GM18907 (cell line): Measurements from ENCODE around the gene UBE2K.
A peak's percentile ranks its signal among the peaks of the same experiment; 100 is the strongest.
"Not testable (repeated sequence)": the region's sequence is repeated elsewhere in the genome, so short reads cannot be mapped to it uniquely, and the experiment has no call there.

Experiments used
- ATAC-seq: cut with Tn5 transposase; IDR thresholded peaks from one replicate; pipeline ENCODE4 v1.9.1; 2021; ENCODE audit warnings: mild to moderate bottlenecking, moderate library complexity; ENCODE audit not compliant: unreplicated experiment

UBE2K gene

DNA sequence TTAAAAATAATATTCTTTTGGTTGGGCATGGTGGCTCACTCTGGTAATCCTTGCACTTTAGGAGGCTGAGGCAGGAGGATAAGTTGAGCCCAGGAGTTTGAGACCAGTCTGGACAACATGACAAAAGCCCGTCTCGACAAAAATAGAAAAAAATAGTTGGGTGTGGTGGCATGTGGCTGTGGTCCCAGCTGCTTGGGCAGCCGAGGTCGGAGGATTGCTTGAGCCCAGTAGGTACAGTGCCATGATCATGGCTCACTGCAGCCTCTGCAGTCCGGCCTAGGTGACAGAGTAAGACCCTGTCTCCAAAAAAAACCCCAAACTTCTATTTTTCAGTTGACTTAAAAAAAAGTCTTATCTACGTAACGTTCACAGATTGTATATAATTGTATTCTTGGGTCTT, 23.9 kb downstream of the UBE2K start:
- ATAC-seq = no peak

DNA sequence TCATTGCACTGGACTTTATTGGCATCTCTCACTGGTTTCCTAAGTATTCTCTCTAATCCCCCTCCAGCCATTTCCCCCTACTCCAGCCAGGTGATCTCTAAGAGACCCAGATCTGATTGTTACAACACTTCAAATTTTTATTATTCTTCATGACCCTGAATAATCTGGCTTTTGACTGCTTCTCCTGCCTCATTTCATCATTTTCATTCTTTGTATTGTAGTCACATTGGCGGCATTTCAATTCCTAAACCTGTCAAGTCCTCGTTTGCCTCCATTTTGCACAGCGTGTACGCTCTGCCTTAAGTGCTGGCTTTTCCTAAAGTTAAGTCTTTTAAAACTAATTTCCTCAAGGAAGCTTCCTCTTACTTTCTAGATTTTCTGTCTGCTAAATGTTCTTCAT, 31.6 kb downstream of the UBE2K start:
- no peak for ATAC-seq

DNA sequence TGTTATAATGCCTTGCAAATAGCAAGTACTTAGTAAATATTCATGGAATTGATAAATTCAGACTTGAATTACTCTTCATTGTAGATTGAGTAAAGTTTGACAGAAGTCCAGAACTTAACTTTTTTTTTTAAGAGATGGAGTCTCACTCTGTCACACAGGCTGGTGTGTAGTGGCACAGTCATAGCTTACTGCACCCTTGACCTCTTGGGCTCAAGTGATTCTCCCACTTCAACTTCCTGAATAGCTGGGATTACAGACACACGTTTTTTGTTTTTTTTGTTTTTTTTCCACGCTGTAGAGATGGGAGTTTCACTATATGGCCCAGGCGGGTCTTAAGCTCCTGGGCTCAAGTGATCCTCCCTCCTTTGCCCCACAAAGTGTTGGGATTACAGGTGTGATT, 32.1 kb downstream of the UBE2K start:
- ATAC-seq = no peak

DNA sequence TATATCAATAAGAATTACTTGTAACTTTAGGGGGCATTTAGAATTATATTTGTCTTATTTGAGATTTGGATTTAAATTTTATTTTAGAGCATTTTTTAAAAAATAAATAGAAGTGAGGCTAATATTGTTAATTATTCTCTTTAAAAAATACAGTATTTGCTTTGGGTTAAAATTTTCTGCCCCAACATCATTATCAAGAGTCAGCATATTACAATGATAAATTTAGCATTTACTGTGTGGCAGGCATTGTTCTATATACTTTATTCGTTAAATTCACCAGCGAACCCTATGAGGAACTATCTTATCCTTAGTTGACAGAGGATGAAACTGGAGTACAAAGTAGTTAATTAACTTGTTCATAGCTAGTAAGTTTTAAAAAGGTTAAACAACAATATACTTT, 34.0 kb downstream of the UBE2K start:
- no peak for ATAC-seq

DNA sequence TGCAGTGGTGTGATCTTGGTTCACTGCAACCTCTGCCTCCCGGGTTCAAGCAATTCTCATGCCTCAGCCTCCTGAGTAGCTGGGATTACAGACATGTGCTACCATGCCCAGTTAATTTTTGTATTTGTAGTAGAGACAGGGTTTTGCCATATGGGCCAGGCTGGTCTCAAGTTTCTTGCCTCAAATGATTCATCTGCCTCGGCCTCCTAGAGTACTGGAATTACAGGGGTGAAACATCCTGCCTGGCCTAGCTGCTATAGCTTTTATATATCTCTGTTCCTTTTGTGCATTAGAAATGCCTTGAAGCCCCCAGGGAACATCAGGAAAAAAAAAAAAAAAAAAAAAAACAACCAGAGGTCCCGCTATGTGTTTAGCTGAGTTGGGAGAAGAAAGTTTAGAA, 34.8 kb downstream of the UBE2K start:
- ATAC-seq = peak; percentile 48

DNA sequence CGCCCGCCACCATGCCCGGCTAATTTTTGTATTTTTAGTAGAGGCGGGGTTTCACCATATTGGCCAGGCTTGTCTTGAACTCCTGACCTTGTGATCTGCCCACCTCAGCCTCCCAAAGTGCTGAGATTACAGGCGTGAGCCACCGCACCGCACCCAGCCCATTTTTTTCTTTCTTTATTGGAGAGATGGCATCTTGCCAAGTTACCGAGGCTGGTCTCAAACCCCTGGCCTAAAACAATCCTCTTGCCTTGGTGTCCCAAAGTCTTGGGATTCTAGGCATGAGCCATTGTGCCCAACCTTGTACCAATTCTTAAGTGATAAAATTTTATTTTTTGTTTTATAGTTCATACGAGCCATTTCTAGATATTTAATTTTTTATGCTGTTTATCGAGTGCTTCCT, 41.7 kb downstream of the UBE2K start:
- ATAC-seq = not testable (repeated sequence)

DNA sequence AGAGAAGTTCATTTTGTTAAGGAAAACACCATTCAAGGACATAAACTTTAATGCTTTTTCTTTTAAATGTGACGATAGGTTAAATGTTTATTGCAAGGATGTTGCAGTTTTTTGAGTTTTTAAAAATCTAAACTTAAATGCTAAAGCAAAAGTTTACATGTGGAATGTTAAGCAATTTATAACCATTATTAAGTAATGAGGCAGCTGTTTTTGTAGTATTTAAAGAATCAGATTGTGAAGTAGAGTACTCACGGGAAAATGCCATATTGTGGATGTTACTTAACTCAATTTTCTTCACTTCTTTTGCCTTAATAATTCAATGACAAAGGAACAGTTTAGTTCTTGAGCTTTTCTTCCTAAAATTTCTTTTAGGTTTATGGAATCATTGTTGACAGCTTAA, 43.5 kb downstream of the UBE2K start:
- ATAC-seq = no peak

DNA sequence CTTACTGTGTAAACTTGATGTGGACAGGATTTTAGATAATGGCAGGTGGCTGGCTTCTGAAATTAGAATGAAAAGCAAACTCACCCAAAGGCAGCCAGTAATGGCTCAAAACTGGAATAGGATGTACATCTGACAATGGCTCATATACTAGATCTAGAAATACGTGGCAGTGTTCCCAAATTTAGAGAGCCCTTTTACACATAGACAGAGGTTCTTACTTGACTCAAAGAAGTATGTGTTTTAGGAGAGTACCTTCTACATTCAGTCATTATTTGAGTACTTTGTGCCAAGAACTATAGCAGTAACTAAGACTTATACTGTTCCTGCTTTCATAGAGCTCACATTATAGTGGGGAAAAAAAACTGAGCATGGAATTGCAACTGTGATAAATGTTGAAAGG, 48.0 kb downstream of the UBE2K start:
- ATAC-seq = no peak

DNA sequence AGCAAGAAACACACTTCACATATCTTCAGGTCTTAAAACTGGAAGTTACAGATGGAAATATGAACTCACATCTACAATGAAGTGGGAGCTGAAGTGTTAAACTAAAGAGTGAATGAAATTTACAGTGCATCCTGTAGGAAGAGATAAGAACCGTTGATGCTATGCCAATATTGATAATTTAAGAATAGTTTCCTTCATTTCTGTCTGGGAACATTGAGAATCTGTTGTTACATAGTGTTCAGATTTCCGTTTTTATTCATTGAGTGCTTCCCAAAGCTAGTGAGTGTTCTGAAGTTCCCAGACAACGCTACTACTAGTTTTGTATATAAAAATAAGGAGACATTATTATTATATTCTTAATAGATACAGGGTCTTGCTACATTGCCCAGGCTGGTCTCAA, 52.3 kb downstream of the UBE2K start:
- no peak for ATAC-seq

DNA sequence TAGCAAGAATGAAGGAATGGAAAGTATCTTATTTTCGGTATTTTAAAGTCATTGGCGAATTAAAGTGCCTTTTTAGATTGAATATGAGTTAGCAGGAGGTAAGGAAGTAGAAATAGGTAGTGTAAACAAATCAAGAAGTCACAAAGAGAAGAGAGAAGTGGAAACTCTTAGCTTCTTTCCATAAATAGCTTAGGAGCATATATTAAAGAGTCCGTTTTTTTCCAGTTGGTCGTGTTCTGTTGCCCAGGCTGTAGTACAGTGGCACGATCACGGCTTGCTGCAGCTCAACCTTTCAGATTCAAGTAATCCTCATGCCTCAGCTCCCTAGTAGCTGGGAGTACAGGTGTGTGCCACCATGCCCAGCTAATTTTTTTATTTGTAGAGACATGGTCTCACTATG, 56.4 kb downstream of the UBE2K start:
- no peak for ATAC-seq

DNA sequence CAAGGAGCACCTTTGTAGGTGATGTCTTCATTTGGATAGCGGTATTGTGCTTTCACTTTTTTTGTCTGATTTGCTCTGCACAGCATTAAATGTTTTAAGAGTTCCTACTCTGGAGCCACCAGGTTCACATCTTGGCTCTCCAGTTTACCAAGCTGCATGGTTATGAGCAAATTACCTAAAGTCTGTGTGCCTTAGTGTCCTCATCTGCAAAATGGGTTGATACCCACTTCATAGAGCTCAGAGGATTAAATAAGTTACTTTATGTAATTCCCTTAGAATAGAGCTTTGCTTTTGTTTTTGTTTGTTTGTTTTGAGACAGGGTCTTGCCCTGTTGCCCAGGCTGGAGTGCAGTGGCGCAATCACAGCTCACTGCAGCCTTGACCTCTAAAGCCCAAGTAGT, 58.2 kb downstream of the UBE2K start:
- no peak for ATAC-seq

DNA sequence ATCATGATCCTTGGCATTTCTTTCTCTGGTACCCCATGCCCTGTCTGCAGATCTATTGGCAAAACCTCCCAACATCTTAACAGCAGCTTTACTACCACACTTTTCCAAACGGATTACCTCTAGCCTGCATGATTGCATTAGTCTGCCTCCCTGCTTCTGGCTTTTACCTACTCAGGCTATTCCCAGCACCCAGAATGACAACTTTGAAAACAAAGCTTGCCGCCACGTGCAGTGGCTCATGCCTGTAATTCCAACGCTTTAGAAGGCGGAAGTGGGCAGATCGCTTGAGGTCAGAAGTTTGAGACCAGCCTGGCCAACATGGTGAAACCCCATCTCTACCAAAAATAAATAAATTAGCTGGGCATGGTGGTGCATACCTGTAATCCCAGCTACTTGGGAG, 60.2 kb downstream of the UBE2K start:
- no peak for ATAC-seq

DNA sequence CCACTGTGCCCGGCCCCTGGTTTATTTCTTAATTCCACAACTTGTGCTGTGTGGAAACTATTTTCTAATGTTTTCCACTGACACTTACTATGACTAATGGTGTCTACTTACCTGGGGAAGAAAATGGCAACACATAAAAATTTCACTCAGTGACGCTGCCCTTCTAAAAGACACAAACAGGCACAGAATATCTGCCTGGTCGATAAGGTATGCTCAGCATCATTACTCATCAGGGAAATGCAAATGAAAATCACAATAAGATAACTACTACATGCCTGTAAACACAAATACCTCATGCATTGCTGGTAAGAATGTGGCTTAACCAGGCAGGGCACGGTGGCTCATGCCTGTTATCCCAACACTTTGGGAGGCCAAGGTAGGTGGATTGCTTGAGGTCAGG, 61.6 kb downstream of the UBE2K start:
- ATAC-seq = no peak

DNA sequence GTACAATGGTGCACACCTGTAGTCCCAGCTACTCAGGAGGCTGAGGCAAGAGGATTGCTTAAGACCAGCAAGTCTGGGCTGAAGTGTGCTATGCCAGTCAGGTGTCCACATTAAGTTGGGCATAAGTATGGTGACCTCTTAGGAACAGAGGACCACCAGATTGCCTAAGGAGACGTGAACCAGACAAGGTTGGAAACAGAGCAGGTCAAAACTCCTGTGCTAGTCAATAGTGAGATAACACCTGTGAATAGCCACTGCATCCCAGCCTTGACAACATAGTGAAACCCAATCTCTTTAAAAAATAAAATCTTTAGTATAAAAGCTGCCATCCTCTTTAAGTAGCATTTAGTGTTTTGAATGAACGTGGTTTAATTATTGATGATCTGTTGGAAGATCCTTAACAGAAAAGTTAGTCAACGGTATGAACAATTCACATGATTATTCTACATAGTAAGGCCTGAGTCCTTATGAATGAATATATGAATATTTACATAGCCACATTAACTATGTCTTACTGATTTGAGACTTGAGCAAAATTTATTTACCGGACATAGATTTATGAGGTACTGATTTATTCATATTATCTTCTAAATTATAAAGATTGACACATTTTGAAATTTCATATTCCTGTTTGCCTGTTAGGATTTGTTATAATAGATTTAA, 63.2 kb downstream of the UBE2K start:
- ATAC-seq = no peak

DNA sequence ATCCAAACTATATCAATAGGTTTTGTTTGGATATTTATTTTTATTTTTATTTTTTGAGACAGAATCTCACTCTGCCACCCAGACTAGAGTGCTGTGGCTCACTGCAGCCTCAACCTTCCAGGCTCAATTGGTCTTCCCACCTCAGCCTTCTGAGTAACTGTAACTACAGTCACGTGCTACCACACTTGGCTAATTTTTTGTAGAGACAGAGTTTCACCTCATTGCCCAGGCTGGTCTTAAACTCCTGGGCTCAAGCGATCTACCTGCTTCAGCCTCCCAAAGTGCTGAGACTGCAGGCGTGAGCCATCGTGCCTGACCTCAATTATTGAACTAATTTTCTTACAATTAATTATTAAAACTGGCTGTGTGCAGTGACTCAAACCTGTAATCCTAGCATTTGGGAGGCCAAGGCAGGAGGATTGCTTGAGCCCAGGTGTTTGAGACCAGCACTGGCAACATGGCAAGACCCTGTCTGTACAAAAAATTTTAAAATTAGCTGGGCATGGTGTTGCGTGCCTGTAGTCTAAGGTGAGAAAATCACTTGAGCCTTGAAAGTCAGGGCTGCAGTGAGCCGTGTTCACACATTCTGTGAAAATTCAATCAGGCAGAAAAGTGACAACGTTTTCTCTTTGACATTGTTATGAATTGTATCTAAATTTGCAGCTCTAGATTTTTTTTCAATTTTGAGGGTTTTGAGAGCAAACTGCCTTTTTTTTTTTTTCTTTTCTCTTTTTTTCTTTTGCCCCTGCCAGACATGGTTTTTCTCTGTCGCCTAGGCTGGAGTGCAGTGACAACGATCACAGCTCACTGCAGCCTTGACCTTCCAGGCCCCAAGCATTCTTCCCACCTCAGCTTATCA, 66.0 kb downstream of the UBE2K start:
- ATAC-seq = peak; percentile 67

DNA sequence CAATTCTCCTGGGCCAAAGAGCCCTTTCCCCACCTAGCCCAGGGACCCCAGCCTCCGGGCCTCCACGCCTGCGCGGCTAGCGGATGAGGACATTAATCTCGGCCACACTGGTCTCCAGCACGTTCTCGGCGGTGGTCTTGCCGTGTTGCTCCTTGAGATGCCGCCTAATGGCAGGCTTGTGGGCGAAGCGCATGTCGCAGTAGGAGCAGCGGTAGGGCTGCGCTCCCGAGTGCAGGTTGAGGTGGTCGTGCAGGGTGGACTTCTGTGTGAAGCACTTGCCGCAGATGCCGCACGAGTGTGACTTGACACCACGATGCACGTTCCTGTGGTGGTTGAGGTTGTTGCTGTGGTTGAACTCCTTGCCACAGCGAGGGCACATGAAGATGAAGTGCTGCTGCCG, 72.1 kb downstream of the UBE2K start:
- ATAC-seq = no peak

DNA sequence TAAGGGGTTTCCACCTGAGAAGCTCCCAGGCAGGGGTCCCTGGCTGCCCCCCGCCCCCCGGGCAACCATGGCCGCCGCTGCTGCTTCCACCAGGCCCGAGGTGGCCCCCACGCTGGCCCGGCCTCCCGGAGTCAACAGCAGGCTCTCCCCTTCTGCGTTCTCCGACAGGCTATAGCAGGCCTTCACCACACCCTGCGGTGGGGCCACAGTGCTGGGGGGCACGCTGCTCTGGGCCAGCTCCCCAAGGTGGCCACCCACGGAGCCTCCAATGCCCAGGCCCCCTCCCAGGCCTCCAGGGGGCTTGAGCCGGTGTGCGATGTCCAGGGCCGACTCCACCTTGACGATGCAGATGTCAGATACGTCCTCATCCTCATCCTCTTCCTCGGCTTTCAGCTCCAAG, 72.5 kb downstream of the UBE2K start:
- ATAC-seq = no peak

DNA sequence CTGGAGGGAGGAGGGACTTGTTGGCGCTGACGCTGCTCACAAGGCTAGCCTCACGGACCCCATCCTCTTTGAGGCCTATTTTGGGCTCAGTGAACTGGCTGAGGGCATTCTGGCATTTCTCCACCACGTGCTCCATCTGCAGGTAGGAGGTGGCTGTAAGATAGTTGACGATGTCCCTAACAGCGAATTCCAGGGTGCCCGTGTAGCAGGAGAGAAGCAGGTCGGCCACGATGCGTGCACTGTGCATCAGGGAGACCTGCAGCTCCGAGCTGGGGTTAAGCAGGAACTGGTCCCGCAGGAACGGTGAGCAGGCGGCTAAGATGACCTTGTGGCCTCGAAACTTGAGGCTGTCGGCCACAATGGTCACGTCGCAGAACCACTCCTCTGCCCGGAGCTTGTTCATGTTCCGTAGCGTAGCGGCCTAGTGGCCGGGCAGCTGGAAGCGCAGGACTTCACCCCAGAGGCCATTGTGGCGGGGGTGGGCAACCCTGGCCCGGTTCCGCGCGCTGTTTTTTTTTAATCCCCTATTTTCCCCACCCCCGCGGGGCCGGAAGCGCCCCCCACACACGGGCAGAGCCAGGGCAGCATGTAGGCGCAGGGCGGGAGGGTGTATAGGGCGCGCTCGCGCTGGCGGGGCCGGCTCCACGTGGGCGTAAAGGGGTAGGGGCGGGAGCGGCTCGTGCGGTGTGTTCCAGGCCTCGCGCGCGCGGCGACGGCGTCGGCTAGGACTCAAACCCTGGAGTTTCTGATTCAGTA, 73.2 kb downstream of the UBE2K start:
- no peak for ATAC-seq

DNA sequence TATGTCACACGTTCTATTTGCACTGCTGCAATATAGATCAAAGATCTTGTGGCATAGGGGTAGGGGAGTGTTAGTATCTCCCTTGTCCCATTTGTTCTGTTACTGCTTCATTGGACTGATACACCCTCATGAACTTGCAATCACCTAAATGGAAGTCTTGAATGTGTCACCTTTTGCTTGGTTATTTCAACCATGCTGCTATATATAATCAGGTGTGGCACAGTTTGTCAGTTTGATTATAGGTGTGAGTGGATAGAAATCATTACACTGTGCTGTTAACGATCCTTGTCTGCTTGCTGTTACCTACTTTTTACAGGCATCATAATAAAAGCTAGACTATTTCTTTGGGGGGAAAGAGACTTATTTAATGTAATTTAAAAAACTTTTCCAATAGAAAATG, 84.1 kb downstream of the UBE2K start:
- not testable (repeated sequence) for ATAC-seq

DNA sequence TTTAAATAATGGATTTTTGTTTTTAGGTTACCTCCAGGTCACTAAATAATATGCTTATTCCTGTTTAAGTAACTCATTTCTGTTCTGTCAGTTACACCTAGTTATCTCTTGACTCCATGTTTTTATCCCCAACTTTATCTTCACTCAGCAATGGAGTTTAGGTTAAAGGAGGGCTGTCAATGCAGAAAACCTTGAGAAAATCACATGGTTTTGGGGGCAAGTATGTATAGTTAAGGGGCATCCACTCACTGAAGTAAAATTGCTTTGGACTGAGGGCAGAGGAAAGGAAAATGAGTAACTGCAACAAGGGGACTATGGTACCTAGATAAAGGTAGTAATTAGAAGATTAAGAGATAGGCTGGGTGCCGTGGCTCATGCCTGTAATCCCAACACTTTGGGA, 87.1 kb downstream of the UBE2K start:
- no peak for ATAC-seq

DNA sequence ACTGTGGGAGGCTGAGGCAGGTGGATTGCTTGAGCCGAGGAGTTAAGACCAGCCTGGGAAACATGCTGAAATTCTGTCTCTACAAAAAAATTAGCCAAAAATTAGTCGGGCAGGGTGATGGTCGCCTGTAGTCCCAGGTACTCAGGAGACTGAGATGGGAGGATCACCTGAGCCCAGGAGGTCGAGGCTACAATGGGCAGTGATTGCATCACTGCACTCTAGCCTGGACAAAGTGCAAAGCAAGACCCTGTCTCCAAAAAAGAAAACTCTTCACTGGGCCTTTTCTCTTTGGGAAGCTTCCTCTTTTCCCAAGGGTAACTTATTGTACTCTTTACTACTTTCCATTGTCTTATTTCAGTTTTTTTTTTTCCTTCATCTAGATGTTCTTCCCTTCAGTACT, 88.9 kb downstream of the UBE2K start:
- no peak for ATAC-seq

DNA sequence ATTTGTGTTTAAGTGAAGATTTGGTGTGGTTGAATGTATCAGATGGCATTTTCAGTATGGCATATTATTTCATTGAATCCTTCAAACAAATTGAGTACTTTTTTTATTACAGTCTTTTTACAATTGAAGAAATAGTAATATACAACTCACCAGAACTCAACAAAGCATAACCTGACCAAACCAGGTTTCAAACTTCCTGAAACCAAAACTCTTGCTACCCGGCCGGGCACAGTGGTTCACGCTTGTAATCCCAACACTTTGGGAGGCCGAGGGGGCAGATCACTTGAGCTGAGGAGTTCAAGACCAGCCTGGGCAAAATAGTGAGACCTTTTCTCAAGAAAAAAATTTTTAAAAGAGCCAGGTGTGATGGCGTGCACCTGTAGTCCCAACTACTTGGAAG, 94.2 kb downstream of the UBE2K start:
- ATAC-seq = no peak
